Activated T-cell treated with anti-CD3 and anti-CD28 coated beads, Interleukin-2, amount 50 U/mL, for 1 hour (primary cell): ENCODE measurements around the gene MRNIP.
A peak's percentile ranks its signal among the peaks of the same experiment; 100 is the strongest.

Experiments
- DNase-seq: peaks from one replicate; pipeline ENCODE4 v3.0.0-alpha.2; 2020

The MRNIP gene

DNA sequence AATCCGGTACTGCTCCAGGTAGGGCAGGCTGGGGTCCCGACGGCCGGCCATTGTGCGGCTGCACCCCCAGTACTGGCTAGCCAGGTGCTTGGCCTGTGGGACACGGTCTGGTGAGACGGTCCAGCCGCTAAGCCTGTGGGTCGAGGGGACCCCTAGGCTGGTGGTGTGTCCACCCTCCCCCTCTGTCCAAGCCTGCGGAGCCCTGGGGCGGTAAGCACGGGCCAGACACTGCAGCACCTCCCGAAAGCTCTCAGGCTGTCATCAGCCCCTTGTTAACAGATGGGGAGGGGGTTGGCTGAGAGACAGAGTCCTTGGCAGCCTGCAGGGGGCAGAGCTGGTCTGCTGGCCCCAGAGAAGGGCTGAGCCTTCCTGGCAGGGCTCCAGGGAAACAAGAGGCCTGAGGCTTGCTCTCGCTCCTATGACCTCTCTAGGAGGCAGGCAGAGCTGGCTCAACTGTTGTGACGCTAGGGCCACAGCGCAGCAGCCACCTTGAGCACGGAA, 11.8 kb upstream of the MRNIP start:
- no peak for DNase-seq

DNA sequence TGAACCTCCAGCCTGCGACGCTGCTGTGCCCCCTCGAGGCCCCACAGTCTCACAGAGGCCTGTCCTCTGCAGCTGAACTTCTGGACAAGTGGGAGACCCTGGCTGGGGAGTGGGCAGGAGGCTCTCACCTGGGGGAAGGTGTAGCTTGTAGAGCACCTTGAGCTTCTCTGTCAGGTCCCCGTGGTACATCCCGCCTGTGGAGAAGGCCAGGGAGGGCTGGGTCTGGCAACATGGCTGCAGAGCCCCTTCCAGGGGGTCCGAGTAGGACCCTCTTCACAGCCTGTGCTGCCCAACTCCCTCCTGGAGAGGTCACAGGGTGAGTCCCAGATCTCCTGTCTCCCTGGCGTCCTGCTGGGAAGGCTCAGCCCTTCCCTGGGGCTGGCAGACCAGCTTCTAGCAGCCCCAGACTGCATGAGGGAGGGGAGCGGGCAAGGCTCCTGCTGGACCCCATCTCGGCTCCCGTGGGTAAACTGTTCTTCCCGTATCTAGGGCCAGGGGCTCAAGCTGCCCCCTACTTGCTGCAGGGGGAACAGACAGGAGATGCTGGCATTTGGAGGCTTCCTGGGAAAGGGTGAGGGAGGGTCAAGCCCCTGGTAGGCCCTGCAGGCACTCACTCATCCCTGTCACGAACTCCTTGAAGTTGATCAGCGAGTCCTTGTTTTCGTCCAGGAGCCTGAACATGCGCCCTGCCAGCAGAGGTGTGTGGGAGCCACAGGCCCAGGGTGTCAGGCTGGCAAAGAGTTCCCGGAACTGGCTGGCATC, 11.2 kb upstream of the MRNIP start:
- DNase-seq, result no peak

DNA sequence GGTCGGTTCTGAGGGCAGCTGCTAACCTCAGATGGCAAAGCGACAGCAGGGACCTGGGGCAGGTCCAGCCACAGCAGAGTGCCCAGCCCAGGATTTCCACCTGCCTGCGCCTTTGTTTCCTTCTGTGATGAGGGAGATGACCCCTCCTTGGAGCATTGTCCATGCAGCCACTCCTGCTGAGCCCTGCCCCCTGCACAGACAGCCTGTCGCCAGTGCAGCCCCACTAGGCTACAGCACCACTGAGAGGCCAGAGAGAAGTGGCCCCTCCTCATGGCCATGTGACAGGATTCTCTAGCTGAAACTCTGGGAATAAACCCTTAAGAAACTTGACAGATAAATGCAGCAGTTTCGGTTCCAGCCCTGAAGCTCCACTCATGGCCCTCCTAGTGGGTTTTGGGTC, 10.5 kb upstream of the MRNIP start:
- DNase-seq, result no peak

DNA sequence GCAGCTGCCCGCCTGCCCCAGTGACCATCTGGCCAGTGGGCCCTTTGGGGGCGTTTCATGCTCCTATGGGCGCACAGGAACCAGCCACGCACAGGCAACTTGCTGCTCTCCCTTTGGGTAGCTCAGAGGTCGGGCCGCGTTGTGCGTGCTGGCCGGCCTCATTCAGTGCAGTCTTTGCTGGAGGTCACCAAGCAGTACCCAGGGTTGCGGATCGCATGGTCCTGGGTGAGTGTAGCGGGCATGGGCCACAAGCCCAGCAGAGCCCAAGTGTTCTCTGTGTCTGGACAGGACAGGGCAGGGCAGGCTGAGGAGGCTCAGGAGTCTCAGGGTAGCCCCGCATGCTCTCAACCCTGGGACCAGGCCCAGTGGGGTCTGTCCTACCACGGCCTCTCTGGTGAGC, 9.9 kb upstream of the MRNIP start:
- no peak for DNase-seq

DNA sequence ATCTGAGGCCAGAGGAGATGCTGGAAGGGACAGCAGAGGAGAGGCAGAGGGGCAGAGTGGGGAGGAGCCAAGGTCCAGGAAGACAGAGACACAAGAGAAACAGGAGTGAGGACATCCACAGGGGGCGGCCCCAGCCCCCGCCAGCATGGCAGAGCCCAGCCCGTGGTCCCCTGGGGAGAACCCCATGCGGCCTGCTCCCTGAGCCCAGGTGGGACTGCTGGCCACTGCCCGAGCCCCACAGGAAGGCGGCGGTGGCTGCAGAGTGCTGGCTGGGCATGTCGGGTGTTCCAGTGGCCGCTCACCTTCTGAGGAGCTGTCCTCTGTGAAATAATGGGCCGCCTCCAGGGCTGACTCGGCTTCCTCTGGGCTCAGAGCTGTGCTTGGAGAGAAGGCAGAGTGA, 8.9 kb upstream of the MRNIP start:
- no peak for DNase-seq

DNA sequence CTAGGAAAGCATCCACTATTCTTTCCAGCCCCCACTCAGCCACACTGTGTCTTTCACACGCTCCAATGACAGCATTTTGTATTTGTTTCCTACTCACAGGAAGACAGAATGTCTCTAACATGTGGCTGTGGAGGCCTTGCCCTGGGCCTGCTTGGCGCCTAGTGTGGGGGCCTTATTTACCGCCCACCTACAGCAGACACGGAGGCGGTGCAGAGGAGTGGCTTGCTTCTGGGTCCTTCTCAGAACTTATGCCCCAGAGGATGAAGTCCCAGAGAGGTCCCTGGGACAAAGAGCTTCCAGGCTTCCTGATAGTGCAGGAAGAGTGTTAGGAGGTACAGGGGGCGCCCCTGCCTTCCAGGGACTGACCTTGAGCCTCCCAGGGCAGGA, 8.5 kb upstream of the MRNIP start:
- no peak for DNase-seq

DNA sequence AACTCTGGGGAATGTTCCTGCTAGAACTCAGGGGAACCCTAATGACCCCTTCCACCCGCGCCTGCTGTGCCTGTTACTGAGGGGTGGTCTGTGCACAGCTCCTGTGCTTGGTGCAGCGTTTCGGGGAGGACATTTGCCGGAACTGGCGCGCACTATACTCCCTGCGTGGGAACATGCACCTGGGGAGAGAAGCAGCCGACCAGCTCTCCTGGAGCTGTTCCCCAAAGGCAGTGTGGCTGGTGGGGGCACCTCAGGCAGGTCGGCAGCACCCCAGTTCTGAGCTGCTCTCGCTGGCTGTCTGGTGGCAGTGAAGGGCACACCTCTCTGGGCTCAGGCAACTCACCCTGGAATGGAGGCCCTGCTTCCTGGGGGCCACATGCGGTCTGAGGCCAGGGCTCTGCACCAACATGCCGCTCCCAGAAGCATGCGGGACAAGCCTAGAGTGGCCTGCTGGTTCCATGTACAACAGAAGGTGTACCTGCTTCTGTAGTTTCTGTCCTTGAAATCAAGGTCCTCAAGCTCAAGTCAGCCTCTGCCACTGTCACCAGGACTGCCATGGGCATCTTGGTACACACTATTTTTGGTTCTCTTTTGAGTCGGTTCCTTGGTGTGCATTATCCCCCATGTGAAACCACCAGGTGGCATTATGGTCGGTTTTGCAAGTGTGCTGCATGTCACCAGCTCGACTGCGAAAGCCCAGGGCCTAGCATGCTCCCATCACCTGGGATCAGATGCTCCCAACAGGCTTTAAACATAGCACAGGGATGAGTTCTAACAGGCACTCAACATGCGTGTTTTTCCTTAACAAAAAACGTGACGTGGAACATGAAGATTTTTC, 7.8 kb upstream of the MRNIP start:
- no peak for DNase-seq

- no peak for DNase-seq
Observed at GRCh38 chr5:179865491-179866240, 7.0 kb upstream of the MRNIP start.

DNA sequence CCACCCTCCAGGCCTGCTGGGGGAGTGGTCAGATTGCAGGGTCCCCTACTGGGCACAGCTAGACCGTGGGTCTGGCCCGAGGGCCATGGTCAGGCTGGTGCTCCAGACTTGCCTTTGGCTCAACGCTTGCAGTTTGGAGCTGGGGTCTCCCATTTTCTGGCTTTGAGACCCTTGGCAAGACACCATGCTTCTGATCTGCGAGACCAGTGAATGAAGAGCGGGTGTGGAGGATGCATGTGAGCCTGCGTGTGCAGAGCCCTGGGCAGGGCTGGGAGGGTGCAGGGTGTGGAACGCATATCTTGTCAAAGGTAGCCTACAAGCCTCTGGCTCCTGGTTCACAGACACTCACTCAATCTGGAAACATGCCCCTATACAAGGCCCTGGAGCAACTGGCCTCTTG, 6.1 kb upstream of the MRNIP start:
- no peak for DNase-seq

DNA sequence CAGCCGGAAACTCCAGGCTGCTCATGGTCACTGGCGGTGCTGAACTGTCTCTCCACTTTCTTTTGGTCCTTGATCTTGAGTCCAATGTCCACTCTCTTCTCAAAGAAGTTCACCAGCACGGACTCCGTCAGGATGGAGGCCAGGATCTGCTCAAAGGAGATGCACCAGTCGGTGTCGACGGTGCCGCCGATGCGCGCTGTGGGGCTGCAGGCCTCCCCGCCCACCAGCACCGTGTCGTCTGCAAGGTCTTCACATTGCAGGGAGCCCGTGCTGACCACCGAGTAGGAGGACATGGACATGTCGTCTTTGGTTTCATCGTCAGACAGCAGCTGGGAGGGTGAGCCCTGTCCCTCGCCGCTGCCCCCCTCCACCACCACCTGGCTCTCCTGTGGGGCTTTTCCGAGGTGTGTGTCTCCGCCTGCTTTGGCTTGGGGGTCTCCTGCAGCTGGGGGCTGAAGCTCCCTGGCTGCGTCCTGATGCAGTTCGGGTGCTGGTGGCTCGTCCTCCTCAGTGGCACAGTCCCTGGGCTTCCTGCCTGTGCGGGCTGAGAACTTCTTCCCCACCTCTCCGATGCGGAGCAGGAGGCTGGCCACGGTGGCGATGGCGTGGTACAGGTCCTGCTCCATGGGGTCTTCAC, 5.0 kb upstream of the MRNIP start:
- no peak for DNase-seq

- no peak for DNase-seq
Observed at GRCh38 chr5:179862891-179863290, 4.3 kb upstream of the MRNIP start.

- no peak for DNase-seq
Observed at GRCh38 chr5:179862296-179862695, 3.7 kb upstream of the MRNIP start.

DNA sequence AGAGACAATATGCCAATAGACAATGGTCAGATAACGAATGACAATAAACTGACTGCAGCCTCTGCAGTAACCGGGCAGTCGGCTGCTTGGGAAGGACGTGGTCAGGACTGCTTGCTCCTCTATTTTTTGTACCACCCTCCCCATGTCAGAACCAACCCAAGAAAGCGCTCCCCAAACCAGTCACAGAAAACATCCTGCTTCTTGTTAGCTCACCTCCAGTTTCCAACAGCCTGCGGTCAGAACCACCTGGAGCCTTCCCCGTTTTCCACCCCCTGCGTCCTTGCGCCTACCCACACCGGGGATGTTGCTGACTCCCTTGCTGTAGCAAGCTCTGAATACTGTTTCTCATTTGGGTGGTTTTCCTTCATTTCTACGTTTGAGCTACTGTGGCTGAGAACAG, 1.7 kb upstream of the MRNIP start:
- DNase-seq, result no peak

DNA sequence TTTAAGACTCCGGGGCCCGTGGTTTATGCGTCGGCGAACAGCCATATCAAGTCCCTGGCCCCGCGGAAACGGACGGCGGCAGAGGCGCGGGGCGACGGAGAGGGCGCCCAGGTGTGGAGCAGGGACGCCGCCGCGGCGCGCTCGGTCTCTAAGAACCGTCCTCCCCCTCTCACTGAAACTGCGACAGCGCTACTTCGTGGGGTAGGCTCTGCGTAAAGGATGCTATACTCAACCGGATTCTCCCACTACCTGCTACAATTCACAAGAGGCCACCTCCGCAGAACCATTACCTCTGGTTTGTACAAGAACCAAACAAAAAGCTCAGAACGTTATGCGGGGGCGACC, 404 bp downstream of the MRNIP start:
- DNase-seq, result peak; percentile 67

GRCh38 chr5:179854356-179854755, 4.3 kb downstream of the MRNIP start:
- DNase-seq, result no peak

DNA sequence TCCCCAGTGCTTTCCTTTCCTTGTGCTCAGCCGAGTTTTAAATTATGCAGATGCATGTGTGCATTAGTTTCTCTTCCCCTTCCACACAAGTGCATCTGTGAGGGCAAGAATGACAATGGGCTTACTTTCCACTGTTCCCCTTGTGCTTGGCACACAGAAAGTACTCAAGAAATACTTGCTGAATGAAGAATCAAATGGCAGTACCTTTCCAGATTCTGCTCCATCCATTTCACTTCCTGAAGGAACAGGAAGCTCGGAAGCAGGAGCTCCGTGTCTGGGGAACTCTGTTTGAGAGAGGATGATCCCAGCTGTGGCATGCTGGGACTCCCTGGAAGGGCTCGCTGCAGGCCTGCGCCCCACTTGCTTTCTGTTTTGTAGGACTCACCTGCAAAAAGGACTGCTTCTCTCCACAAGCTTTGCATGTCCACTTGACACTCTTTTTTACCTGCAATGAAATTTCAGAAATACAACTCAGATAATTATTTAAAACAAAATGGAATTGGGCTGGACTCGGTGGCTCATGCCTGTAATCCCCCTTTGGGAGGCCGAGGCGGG, 5.5 kb downstream of the MRNIP start:
- no peak for DNase-seq

GRCh38 chr5:179841621-179842020, 17.0 kb downstream of the MRNIP start:
- DNase-seq, result no peak

DNA sequence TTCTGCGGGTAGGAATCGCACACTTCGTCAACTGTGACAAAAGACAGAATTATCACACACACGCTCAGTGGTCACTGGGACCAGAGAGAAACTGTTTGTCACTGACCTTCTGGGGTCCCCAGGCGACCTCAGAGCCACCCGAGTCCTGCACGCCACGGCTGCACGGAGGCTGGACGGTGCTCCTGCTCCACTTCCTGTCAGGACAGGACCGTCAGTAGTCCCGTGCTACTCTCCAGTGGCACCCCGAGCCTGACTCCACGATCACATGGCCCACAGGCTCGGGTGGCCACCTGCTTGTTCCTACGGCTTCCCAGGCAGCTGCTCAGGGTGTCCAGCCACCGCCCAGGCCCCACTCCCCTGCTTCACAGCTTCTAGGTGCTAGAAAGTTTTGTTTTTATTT, 17.9 kb downstream of the MRNIP start:
- no peak for DNase-seq

DNA sequence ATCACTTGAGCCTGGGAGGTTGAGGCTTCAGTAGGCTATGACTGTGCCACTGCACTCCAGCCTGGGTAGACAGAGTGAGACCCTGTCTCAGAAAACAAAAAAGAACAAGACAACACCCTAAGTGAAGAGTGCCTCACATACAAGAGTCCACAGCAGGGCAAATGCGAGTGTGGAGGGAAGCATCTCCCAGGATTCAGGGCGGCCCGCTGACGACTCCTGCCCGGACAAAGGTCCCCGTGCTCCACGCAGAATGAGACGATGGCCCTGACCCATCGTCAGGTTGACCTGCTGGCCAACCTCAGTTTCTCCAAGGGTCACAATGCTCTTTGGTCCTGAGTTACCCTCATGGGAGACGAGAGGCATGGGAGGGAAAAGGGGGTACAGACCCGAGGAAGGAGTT, 18.3 kb downstream of the MRNIP start:
- no peak for DNase-seq

DNA sequence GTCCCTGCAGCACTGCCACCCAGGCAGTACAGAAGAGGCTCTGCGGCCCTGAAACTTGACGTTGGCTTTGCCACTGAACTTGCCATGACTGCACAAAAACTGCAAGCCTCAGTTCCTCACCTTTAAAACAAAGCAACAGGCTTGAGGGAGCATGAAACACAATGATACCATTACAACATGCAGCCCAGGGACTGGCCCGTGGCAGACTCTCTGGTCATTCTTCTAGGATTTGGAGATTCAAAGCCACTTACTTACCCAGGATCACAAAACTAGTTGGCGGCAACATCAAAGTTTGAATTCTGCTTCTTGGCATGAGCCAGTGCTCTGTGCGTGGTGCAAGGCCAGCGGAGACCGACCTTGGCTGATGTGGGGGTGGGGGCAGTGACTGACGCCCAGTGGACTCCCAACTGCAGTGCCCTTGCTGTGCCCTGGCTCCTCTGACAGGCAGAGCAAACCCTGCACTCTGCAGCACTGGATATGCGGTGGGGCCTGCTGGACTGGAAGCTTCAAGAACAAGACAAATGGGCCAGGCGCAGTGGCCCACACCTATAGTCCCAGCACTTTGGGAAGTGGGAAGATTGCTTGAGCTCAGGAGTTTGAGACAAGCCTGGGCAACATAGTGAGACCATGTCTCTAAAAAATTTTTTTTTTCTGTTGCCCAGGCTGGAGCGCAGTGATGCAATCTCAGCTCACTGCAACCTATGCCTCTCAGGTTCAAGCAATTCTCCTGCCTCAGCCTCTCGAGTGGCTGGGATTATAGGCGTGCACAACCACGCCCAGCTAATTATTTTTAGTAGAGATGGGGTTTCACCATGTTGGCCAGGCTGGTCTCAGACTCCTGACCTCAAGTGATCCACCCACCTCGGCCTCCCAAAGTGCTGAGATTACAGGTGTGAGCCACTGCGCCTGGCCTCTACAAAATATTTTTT, 19.0 kb downstream of the MRNIP start:
- no peak for DNase-seq
